Transverse colon (tissue), 3 donors: Measurements from ENCODE around the gene TRABD2B.

Experiments used
- CTCF ChIP-seq, 5 experiments: fragments of 200-600 bp in 3 of 5; fragments of 450-650 bp in 2 of 5; sonication (generic) in 3 of 5; IDR thresholded peaks; 1 replicate in 2 of 5; 2 replicates in 3 of 5; pipeline ENCODE4 v1.5.1; 2016 to 2017; ENCODE audit warnings: antibody characterized with exemption in 5 of 5, inconsistent platforms in 3 of 5, mild to moderate bottlenecking in 2 of 5, moderate library complexity in 1 of 5
- EP300 ChIP-seq: sonication (generic); formaldehyde crosslinking; IDR thresholded peaks from one replicate; pipeline ENCODE4 v1.6.1; 2017; ENCODE audit warnings: antibody characterized with exemption, low read depth

- TF ChIP-seq CTCF (IDR thresholded peaks at IDR 0.05) (no peak), EP300 (no peak)
Observed at GRCh38 chr1:47841356-47841755, 155.8 kb downstream of the TRABD2B start.
